Retinal pigment epithelial cell (primary cell): ENCODE results near the gene VAV2.
"Not testable (repeated sequence)": the region's sequence is repeated elsewhere in the genome, so short reads cannot be mapped to it uniquely, and the experiment has no call there.

Experiments used
- DNase-seq: peaks from one replicate; pipeline ENCODE4 v3.0.0-alpha.2; 2010; ENCODE audit warnings: low read depth
- H3K4me3 ChIP-seq: 2 replicates; pipeline ENCODE4 v1.5.1; 2011; ENCODE audit warnings: mild to moderate bottlenecking, low read length, control low read depth, moderate library complexity
- CTCF ChIP-seq: conservative IDR thresholded peaks from 2 replicates; pipeline ENCODE4 v1.5.1; 2011; ENCODE audit warnings: low read depth, low read length, control low read depth, inconsistent platforms

Gene VAV2

GRCh38 chr9:133758228-133758627 is 233.9 kb downstream of the VAV2 start:
- no peak overlapping the region for H3K4me3 ChIP-seq
- no peak for DNase-seq
- TF ChIP-seq CTCF: no peak

- no peak overlapping the region for H3K4me3 ChIP-seq
- DNase-seq: no peak
- no peak for TF ChIP-seq CTCF
Observed at GRCh38 chr9:133754688-133755227, 237.4 kb downstream of the VAV2 start.

DNA sequence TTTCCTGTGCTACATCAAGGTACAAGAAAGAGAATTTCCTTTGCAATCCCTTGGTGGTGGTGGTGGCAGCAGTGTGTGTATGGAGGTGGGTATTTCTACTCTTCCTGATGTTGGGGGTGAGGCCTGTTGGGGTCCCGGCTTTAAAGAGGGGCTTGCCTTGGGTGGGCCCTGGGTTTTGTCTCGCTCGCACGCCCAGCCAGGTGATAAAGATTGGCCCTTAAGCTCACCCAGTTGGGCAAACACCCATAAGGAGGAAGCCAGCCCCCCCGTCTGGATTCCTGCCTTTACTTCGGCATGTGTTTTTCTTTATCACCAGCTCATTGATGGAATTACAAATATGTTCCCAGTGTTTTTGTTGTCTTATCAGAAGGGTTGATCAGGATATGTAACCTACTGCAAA is 237.9 kb downstream of the VAV2 start:
- H3K4me3 ChIP-seq: no peak overlapping the region

GRCh38 chr9:133752739-133753446 is 239.2 kb downstream of the VAV2 start:
- DNase-seq: no peak
- no peak for TF ChIP-seq CTCF
- no peak overlapping the region for H3K4me3 ChIP-seq

More for the DNA sequence above, 237.9 kb downstream of the VAV2 start:
- TF ChIP-seq CTCF: no peak
- no peak for DNase-seq

DNA sequence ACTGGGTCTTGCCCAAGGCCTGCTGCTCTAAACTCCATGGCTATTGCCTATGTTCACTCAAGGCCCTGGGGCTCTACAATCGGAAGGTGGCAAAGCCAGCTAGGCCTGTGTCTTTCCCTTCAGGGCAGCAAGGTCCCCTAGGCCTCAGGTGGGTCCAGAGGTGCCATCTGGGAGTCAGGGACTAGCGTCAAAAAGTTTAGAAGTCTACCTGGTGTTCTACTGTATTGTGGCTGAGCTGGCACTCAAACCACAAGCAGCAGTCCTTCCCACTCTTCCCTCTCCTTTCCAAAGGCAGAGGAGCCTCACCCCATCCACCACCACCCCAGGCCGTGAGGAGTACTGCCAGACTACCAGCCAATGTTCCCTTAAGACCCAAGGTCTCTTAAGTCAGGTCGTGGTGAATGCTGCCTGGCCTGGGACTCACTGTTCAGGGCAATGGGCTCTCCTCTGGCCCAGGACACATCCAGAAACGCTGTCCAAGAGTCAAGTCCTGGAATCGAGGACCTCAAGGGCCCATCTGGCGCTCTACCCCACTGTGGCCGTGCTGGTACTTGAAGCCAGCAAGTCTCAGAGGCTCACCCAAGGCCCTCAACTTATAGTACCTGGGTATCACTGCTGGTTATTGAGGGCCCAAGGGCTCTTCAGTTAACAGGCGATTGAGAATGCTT is 241.0 kb downstream of the VAV2 start:
- DNase-seq: no peak
- no peak for TF ChIP-seq CTCF
- H3K4me3 ChIP-seq: no peak overlapping the region

DNA sequence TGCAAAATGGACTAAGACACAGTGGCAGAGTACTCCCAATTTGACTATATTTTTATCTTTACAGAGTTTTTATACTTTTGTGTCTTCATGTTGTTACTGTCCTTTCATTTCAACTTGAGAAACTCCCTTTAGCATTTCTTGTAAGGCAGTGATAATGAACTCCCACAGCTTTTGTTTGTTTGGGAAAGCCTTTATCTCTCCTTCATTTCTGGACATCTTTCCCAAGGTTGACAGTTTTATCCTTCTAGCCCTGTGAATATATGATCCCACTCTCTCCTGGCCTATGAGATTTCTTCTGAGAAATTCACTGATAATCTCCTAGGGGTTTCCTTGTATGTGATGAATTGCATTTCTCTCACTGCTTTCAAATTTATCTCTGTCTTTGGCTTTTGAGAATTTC is 244.8 kb downstream of the VAV2 start:
- no peak for TF ChIP-seq CTCF
- no peak overlapping the region for H3K4me3 ChIP-seq
- DNase-seq: no peak

- DNase-seq, H3K4me3 ChIP-seq: not testable (repeated sequence)
Observed at GRCh38 chr9:133744528-133744927, 247.6 kb downstream of the VAV2 start.
